Keratinocyte (primary cell): ENCODE measurements around the gene BDP1.
"Not testable (repeated sequence)": the region's sequence is repeated elsewhere in the genome, so short reads cannot be mapped to it uniquely, and the experiment has no call there.

Source experiments
- CTCF ChIP-seq, 3 experiments: IDR thresholded peaks in 1 of 3; conservative IDR thresholded peaks in 1 of 3; optimal IDR thresholded peaks in 1 of 3; 2 replicates in 2 of 3; 3 replicates in 1 of 3; pipeline versions ENCODE3 to v1.5.1; 2011; ENCODE audit warnings: low read length in 3 of 3, mild to moderate bottlenecking in 3 of 3, moderate library complexity in 2 of 3, control low read depth in 1 of 3, inconsistent platforms in 1 of 3; ENCODE audit not compliant: insufficient read depth in 2 of 3; ENCODE audit errors: extremely low read depth in 1 of 3
- EZH2 ChIP-seq: IDR thresholded peaks from one replicate; pipeline ENCODE4 v1.6.1; 2012; ENCODE audit warnings: inconsistent platforms, mild to moderate bottlenecking, low read length, moderate library complexity

- TF ChIP-seq CTCF (optimal IDR thresholded peaks at IDR 0.05 in 1 of 3, IDR thresholded peaks at IDR 0.05 in 1 of 3, conservative IDR thresholded peaks at IDR 0.05 in 1 of 3; ENCODE audit: extremely low read depth in 1 of 3, insufficient read depth in 2 of 3, low read length in 3 of 3); EZH2: not testable (repeated sequence)
Observed at GRCh38 chr5:71418026-71418425, 37.4 kb upstream of the BDP1 start.
